Measurements from ENCODE around the gene SORCS3.

The SORCS3 gene

GRCh38 chr10:105288613-105289012, 647.5 kb downstream of the SORCS3 start:
- no peaks in the 10 kb centered on the region for H3K9me2 ChIP-seq (replicated peaks; ENCODE audit: low read depth, low read length)
- no peaks in the 10 kb centered on the region for H3K79me2 ChIP-seq (ENCODE audit: insufficient read depth, low read length)
- no peaks in the 10 kb centered on the region for H3F3A ChIP-seq (ENCODE audit: low read depth)
- no peak overlapping the region for H3K9ac ChIP-seq (ENCODE audit: low read depth, low read length, poor library complexity, severe bottlenecking)
- no peak overlapping the region for H3K4me3 ChIP-seq (ENCODE audit: low read length, poor library complexity, severe bottlenecking)
- no peak for TF ChIP-seq CTCF (conservative IDR thresholded peaks at IDR 0.05; ENCODE audit: low read length)
- TF ChIP-seq EZH2phosphoT487 (IDR thresholded peaks at IDR 0.05; ENCODE audit: borderline replicate concordance): no peak
- no peaks in the 10 kb centered on the region for H3K27me3 ChIP-seq (ENCODE audit: insufficient read depth, low read length, poor library complexity, severe bottlenecking)
- no peaks in the 10 kb centered on the region for H3K36me3 ChIP-seq (ENCODE audit: insufficient read depth, low read length)
- no peak overlapping the region for H3K4me2 ChIP-seq (ENCODE audit: low read depth, low read length, poor library complexity, severe bottlenecking)
- no peaks in the 10 kb centered on the region for H3K4me1 ChIP-seq (ENCODE audit: insufficient read depth, low read length, poor library complexity, severe bottlenecking)
- no peaks in the 10 kb centered on the region for H3K9me3 ChIP-seq (ENCODE audit: insufficient read depth, low read depth, low read length)
- no peaks in the 10 kb centered on the region for H4K20me1 ChIP-seq (ENCODE audit: insufficient read depth, low read length, poor library complexity, severe bottlenecking)
- no peak overlapping the region for H2AFZ ChIP-seq (ENCODE audit: low read length)

DNA sequence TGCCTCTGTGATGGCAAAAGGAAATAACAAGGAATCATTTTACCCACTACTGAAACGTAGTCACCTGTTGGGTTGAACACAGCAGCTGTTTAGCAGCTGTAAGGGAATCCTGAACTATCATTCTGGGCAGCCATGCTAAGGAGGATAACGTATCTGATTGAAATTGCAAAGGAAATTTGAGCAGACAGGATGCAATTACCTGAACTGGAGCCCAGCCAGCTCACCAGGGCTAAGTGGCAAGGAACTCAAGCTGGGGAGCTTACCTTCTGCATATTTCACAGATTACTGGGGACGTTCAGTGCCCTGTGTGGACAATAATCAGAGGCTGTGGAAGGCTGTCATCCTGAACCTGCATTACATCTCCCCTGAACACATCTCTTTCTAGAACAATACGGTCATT, 650.5 kb downstream of the SORCS3 start:
- no peaks in the 10 kb centered on the region for H3K4me1 ChIP-seq (ENCODE audit: insufficient read depth, low read length, poor library complexity, severe bottlenecking)
- no peaks in the 10 kb centered on the region for H3K79me2 ChIP-seq (ENCODE audit: insufficient read depth, low read length)
- H3K4me2 ChIP-seq (ENCODE audit: low read depth, low read length, poor library complexity, severe bottlenecking): no peak overlapping the region
- no peaks in the 10 kb centered on the region for H3F3A ChIP-seq (ENCODE audit: low read depth)
- no peak overlapping the region for H3K4me3 ChIP-seq (ENCODE audit: low read length, poor library complexity, severe bottlenecking)
- no peaks in the 10 kb centered on the region for H4K20me1 ChIP-seq (ENCODE audit: insufficient read depth, low read length, poor library complexity, severe bottlenecking)
- no peaks in the 10 kb centered on the region for H3K9me3 ChIP-seq (ENCODE audit: insufficient read depth, low read depth, low read length)
- TF ChIP-seq CTCF (conservative IDR thresholded peaks at IDR 0.05; ENCODE audit: low read length): no peak
- TF ChIP-seq EZH2phosphoT487 (IDR thresholded peaks at IDR 0.05; ENCODE audit: borderline replicate concordance): no peak
- H3K27me3 ChIP-seq (ENCODE audit: insufficient read depth, low read length, poor library complexity, severe bottlenecking): no peaks in the 10 kb centered on the region
- H3K9ac ChIP-seq (ENCODE audit: low read depth, low read length, poor library complexity, severe bottlenecking): no peak overlapping the region
- H3K9me2 ChIP-seq (replicated peaks; ENCODE audit: low read depth, low read length): no peaks in the 10 kb centered on the region
- no peak overlapping the region for H2AFZ ChIP-seq (ENCODE audit: low read length)
- no peaks in the 10 kb centered on the region for H3K36me3 ChIP-seq (ENCODE audit: insufficient read depth, low read length)

- Histone ChIP-seq H3K9ac (ENCODE audit: low read depth, low read length, poor library complexity, severe bottlenecking) (no peak overlapping the region), H3K9me3 (ENCODE audit: insufficient read depth, low read depth, low read length) (no peaks in the 10 kb centered on the region), H3K79me2 (ENCODE audit: insufficient read depth, low read length) (no peaks in the 10 kb centered on the region), H3K4me2 (ENCODE audit: low read depth, low read length, poor library complexity, severe bottlenecking) (no peak overlapping the region), H3K4me1 (ENCODE audit: insufficient read depth, low read length, poor library complexity, severe bottlenecking) (no peaks in the 10 kb centered on the region), H4K20me1 (ENCODE audit: insufficient read depth, low read length, poor library complexity, severe bottlenecking) (no peaks in the 10 kb centered on the region), H2AFZ (ENCODE audit: low read length) (no peak overlapping the region), H3K4me3 (ENCODE audit: low read length, poor library complexity, severe bottlenecking) (no peak overlapping the region), H3K36me3 (ENCODE audit: insufficient read depth, low read length) (no peaks in the 10 kb centered on the region), H3F3A (ENCODE audit: low read depth) (no peaks in the 10 kb centered on the region), H3K9me2 (replicated peaks; ENCODE audit: low read depth, low read length) (no peaks in the 10 kb centered on the region), H3K27me3 (ENCODE audit: insufficient read depth, low read length, poor library complexity, severe bottlenecking) (no peaks in the 10 kb centered on the region)
- no peak for TF ChIP-seq CTCF (conservative IDR thresholded peaks at IDR 0.05; ENCODE audit: low read length)
- TF ChIP-seq EZH2phosphoT487 (IDR thresholded peaks at IDR 0.05; ENCODE audit: borderline replicate concordance): no peak
These were observed 651.1 kb downstream of the SORCS3 start for GRCh38 chr10:105292236-105292635.

All from Loucy (cell line).